Endothelial cell (in vitro differentiated cells): ENCODE data around the gene ZNF786. TPM values are rescaled to one million over a fixed set of nuclear protein-coding genes. Genes with fewer than 3 reads are reported as not detected.
"Not testable (repeated sequence)": the region's sequence is repeated elsewhere in the genome, so short reads cannot be mapped to it uniquely, and the experiment has no call there.

ENCODE experiments used
- DNase-seq: peaks from one replicate; pipeline ENCODE4 v3.0.0; 2021; ENCODE audit warnings: low spot score
- H3K27ac Mint-ChIP-seq: one replicate; pipeline ENCODE4 v1.8.0; 2021; ENCODE audit warnings: mixed read lengths, inconsistent platforms; ENCODE audit not compliant: unreplicated experiment
- H3K27me3 Mint-ChIP-seq: one replicate; pipeline ENCODE4 v1.8.0; 2021; ENCODE audit warnings: mild to moderate bottlenecking, moderate library complexity, mixed read lengths, inconsistent platforms; ENCODE audit not compliant: unreplicated experiment
- H3K36me3 Mint-ChIP-seq: one replicate; pipeline ENCODE4 v1.8.0; 2021; ENCODE audit warnings: mild to moderate bottlenecking, low read depth, mixed read lengths, inconsistent platforms; ENCODE audit not compliant: unreplicated experiment
- H3K4me1 Mint-ChIP-seq: one replicate; pipeline ENCODE4 v1.8.0; 2021; ENCODE audit warnings: mild to moderate bottlenecking, mixed read lengths, inconsistent platforms; ENCODE audit not compliant: unreplicated experiment
- H3K4me3 Mint-ChIP-seq: one replicate; pipeline ENCODE4 v1.8.0; 2021; ENCODE audit warnings: mild to moderate bottlenecking, mixed read lengths, inconsistent platforms; ENCODE audit not compliant: unreplicated experiment
- H3K9me3 Mint-ChIP-seq: one replicate; pipeline ENCODE4 v1.8.0; 2021; ENCODE audit warnings: mixed read lengths, inconsistent platforms; ENCODE audit not compliant: unreplicated experiment
- total RNA-seq: library from RNA; stranded (reverse); fragmentation: NEBNext Ultra II Directional; extraction: Animal tissue kit (Norgen Biotek cat#: 25700); gene quantifications from one replicate; pipeline ENCODE4 v1.2.1, GENCODE V29; 2021; ENCODE audit not compliant: unreplicated experiment
- TF ChIP-seq, protein P1 (sequence below): fragments of 200-600 bp; sonication (generic); IDR thresholded peaks from one replicate; pipeline ENCODE4 v1.5.0; 2021; ENCODE audit warnings: antibody characterized with exemption; ENCODE audit not compliant: unreplicated experiment

Gene ZNF786
- total RNA-seq, 1 donor from 2014 or later = 19.0 TPM

- no peak overlapping the region for H3K27ac Mint-ChIP-seq
- no peaks in the 10 kb centered on the region for H3K9me3 Mint-ChIP-seq
- DNase-seq = no peak
These were observed 27.0 kb downstream of the ZNF786 start for GRCh38 chr7:149063476-149063875.

GRCh38 chr7:149062217-149062899 lies 28.2 kb downstream of the ZNF786 start:
- not testable (repeated sequence) for DNase-seq, H3K4me3 Mint-ChIP-seq, H3K4me1 Mint-ChIP-seq, H3K27me3 Mint-ChIP-seq, H3K36me3 Mint-ChIP-seq, H3K9me3 Mint-ChIP-seq, H3K27ac Mint-ChIP-seq

More at GRCh38 chr7:149063476-149063875, 27.0 kb downstream of the ZNF786 start:
- peaks cover 9% of the 10 kb centered on the region for H3K4me1 Mint-ChIP-seq
- peaks cover 6% of the 10 kb centered on the region for H3K36me3 Mint-ChIP-seq
- peaks cover 3% of the 10 kb centered on the region for H3K27me3 Mint-ChIP-seq
- TF ChIP-seq, protein P1, sequence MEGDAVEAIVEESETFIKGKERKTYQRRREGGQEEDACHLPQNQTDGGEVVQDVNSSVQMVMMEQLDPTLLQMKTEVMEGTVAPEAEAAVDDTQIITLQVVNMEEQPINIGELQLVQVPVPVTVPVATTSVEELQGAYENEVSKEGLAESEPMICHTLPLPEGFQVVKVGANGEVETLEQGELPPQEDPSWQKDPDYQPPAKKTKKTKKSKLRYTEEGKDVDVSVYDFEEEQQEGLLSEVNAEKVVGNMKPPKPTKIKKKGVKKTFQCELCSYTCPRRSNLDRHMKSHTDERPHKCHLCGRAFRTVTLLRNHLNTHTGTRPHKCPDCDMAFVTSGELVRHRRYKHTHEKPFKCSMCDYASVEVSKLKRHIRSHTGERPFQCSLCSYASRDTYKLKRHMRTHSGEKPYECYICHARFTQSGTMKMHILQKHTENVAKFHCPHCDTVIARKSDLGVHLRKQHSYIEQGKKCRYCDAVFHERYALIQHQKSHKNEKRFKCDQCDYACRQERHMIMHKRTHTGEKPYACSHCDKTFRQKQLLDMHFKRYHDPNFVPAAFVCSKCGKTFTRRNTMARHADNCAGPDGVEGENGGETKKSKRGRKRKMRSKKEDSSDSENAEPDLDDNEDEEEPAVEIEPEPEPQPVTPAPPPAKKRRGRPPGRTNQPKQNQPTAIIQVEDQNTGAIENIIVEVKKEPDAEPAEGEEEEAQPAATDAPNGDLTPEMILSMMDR = no peak
- no peak overlapping the region for H3K4me3 Mint-ChIP-seq

DNA sequence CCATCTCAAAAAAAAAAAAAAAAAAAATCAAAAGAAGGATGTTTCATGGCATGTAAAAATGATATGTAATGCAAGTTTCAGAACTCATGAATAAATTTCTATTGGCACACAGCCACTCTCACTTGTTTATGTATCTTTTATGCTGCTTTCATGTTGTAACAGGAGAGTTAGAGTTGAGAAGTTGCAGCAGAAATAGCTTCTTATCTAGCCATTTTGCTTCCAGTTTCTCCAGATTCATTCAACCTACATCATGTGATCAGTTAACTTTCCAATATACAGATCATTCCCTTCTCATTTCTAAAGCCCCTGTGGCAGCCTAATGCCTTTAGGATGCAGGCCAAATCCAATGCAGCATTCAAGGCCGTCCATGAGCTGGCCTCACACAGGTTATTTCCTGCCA lies 30.4 kb downstream of the ZNF786 start:
- Mint-ChIP-seq H3K4me3 (no peak overlapping the region), H3K36me3 (no peaks in the 10 kb centered on the region), H3K4me1 (peaks cover 9% of the 10 kb centered on the region), H3K27ac (no peak overlapping the region), H3K9me3 (no peaks in the 10 kb centered on the region), H3K27me3 (peaks cover 3% of the 10 kb centered on the region)
- no peak for DNase-seq
- TF ChIP-seq, protein P1 = no peak

GRCh38 chr7:149053885-149054284 lies 36.6 kb downstream of the ZNF786 start:
- no peaks in the 10 kb centered on the region for H3K36me3 Mint-ChIP-seq

GRCh38 chr7:149053384-149053783 lies 37.1 kb downstream of the ZNF786 start:
- H3K9me3 Mint-ChIP-seq = no peaks in the 10 kb centered on the region
- DNase-seq = no peak
- no peaks in the 10 kb centered on the region for H3K4me1 Mint-ChIP-seq
- H3K4me3 Mint-ChIP-seq = no peak overlapping the region
- H3K36me3 Mint-ChIP-seq = no peaks in the 10 kb centered on the region
- TF ChIP-seq, protein P1 = no peak
- H3K27me3 Mint-ChIP-seq = peaks cover 6% of the 10 kb centered on the region
- no peak overlapping the region for H3K27ac Mint-ChIP-seq

More at GRCh38 chr7:149053885-149054284, 36.6 kb downstream of the ZNF786 start:
- Mint-ChIP-seq H3K27ac (no peak overlapping the region), H3K9me3 (no peaks in the 10 kb centered on the region), H3K27me3 (peaks cover 6% of the 10 kb centered on the region), H3K4me1 (no peaks in the 10 kb centered on the region), H3K4me3 (no peak overlapping the region)
- no peak for DNase-seq
- TF ChIP-seq, protein P1 = no peak
